SJCRH30 (cell line): ENCODE data around the gene ESR2. TPM values are rescaled to one million over a fixed set of nuclear protein-coding genes. Genes with fewer than 3 reads are reported as not detected.
"Not testable (repeated sequence)": the region's sequence is repeated elsewhere in the genome, so short reads cannot be mapped to it uniquely, and the experiment has no call there.

ENCODE experiments used
- DNase-seq, 2 experiments: peaks; one replicate each; pipeline ENCODE4 v3.0.0-alpha.2; 2015 to 2020
- H3K27ac ChIP-seq: fragments of 250-450 bp; sonication (Bioruptor Pico); 2 replicates; pipeline ENCODE4 v1.5.1; 2020; ENCODE audit warnings: mild to moderate bottlenecking, moderate library complexity
- H3K27me3 ChIP-seq: fragments of 250-450 bp; sonication (Bioruptor Pico); 2 replicates; pipeline ENCODE4 v1.5.1; 2020; ENCODE audit warnings: mild to moderate bottlenecking, moderate library complexity
- H3K36me3 ChIP-seq: fragments of 250-450 bp; sonication (Bioruptor Pico); 2 replicates; pipeline ENCODE4 v1.5.1; 2020; ENCODE audit warnings: mild to moderate bottlenecking, moderate library complexity
- H3K4me1 ChIP-seq: fragments of 250-450 bp; sonication (Bioruptor Pico); 2 replicates; pipeline ENCODE4 v1.5.1; 2020; ENCODE audit warnings: mild to moderate bottlenecking, moderate library complexity
- H3K4me3 ChIP-seq: fragments of 250-450 bp; sonication (Bioruptor Pico); 2 replicates; pipeline ENCODE4 v1.5.1; 2020; ENCODE audit warnings: mild to moderate bottlenecking, moderate library complexity
- H3K9me3 ChIP-seq: fragments of 250-450 bp; sonication (Bioruptor Pico); replicated peaks from 2 replicates; pipeline ENCODE4 v1.5.1; 2020; ENCODE audit warnings: mild to moderate bottlenecking, moderate library complexity
- total RNA-seq: library from RNA; depleted of rRNA; stranded (reverse); fragments of >200 nt; shearing (Covaris generic); gene quantifications from 2 replicates; pipeline ENCODE4 v1.2.3, GENCODE V29; 2014

The ESR2 gene
- total RNA-seq, 1 experiment from 2014 or later = 12.1 TPM

GRCh38 chr14:64125270-64125669 lies 168.9 kb downstream of the ESR2 start:
- Histone ChIP-seq H3K27ac (no peak overlapping the region), H3K9me3 (no peaks in the 10 kb centered on the region), H3K27me3 (no peaks in the 10 kb centered on the region), H3K4me1 (no peaks in the 10 kb centered on the region), H3K36me3 (peaks cover 49% of the 10 kb centered on the region), H3K4me3 (no peak overlapping the region)
- no peak for DNase-seq

GRCh38 chr14:64123241-64123822 lies 170.8 kb downstream of the ESR2 start:
- no peaks in the 10 kb centered on the region for H3K4me1 ChIP-seq
- H3K4me3 ChIP-seq = no peak overlapping the region
- no peaks in the 10 kb centered on the region for H3K27me3 ChIP-seq
- no peaks in the 10 kb centered on the region for H3K9me3 ChIP-seq
- H3K27ac ChIP-seq = no peak overlapping the region
- H3K36me3 ChIP-seq = peaks cover 43% of the 10 kb centered on the region
- no peak for DNase-seq

- Histone ChIP-seq H3K4me3 (no peak overlapping the region), H3K27me3 (no peaks in the 10 kb centered on the region), H3K27ac (no peak overlapping the region), H3K9me3 (no peaks in the 10 kb centered on the region), H3K4me1 (no peaks in the 10 kb centered on the region), H3K36me3 (peaks cover 16% of the 10 kb centered on the region)
- no peak for DNase-seq
Measured at GRCh38 chr14:64119980-64120379, 174.2 kb downstream of the ESR2 start.

- no peak overlapping the region for H3K4me3 ChIP-seq
- DNase-seq = no peak
- no peaks in the 10 kb centered on the region for H3K4me1 ChIP-seq
- H3K36me3 ChIP-seq = peaks cover 11% of the 10 kb centered on the region
- no peaks in the 10 kb centered on the region for H3K27me3 ChIP-seq
- H3K9me3 ChIP-seq = no peaks in the 10 kb centered on the region
- no peak overlapping the region for H3K27ac ChIP-seq
Measured at GRCh38 chr14:64119500-64119899, 174.7 kb downstream of the ESR2 start.

- Histone ChIP-seq H3K9me3 (no peaks in the 10 kb centered on the region), H3K4me1 (no peaks in the 10 kb centered on the region), H3K36me3 (peaks cover 11% of the 10 kb centered on the region), H3K27ac (no peak overlapping the region), H3K27me3 (no peaks in the 10 kb centered on the region), H3K4me3 (no peak overlapping the region)
- no peak for DNase-seq
Measured at GRCh38 chr14:64118892-64119291, 175.3 kb downstream of the ESR2 start.

GRCh38 chr14:64118403-64118742 lies 175.8 kb downstream of the ESR2 start:
- H3K4me3 ChIP-seq, H3K27me3 ChIP-seq, H3K4me1 ChIP-seq, H3K9me3 ChIP-seq, H3K27ac ChIP-seq, DNase-seq, H3K36me3 ChIP-seq: not testable (repeated sequence)

GRCh38 chr14:64117671-64118402 lies 176.3 kb downstream of the ESR2 start:
- Histone ChIP-seq H3K4me3 (no peak overlapping the region), H3K4me1 (no peaks in the 10 kb centered on the region), H3K27ac (no peak overlapping the region), H3K9me3 (no peaks in the 10 kb centered on the region), H3K27me3 (no peaks in the 10 kb centered on the region), H3K36me3 (peaks cover 8% of the 10 kb centered on the region)
- no peak for DNase-seq

GRCh38 chr14:64115401-64115800 lies 178.8 kb downstream of the ESR2 start:
- no peak for DNase-seq
- no peak overlapping the region for H3K27ac ChIP-seq

GRCh38 chr14:64114796-64115195 lies 179.4 kb downstream of the ESR2 start:
- Histone ChIP-seq H3K27ac (no peak overlapping the region), H3K4me1 (no peaks in the 10 kb centered on the region), H3K36me3 (peaks cover 6% of the 10 kb centered on the region), H3K4me3 (no peak overlapping the region), H3K9me3 (no peaks in the 10 kb centered on the region), H3K27me3 (no peaks in the 10 kb centered on the region)
- no peak for DNase-seq

More at GRCh38 chr14:64115401-64115800, 178.8 kb downstream of the ESR2 start:
- Histone ChIP-seq H3K36me3 (peaks cover 10% of the 10 kb centered on the region), H3K9me3 (no peaks in the 10 kb centered on the region), H3K4me1 (no peaks in the 10 kb centered on the region), H3K4me3 (no peak overlapping the region), H3K27me3 (no peaks in the 10 kb centered on the region)

- no peak for DNase-seq
- peaks cover 7% of the 10 kb centered on the region for H3K36me3 ChIP-seq
- H3K4me3 ChIP-seq = no peak overlapping the region
- no peaks in the 10 kb centered on the region for H3K9me3 ChIP-seq
- no peaks in the 10 kb centered on the region for H3K4me1 ChIP-seq
- no peak overlapping the region for H3K27ac ChIP-seq
- no peaks in the 10 kb centered on the region for H3K27me3 ChIP-seq
Measured at GRCh38 chr14:64114166-64114565, 180.0 kb downstream of the ESR2 start.

- H3K4me3 ChIP-seq = no peak overlapping the region
- peak in 1 of 2 experiments; percentile 12 for DNase-seq
- no peaks in the 10 kb centered on the region for H3K27me3 ChIP-seq
- no peaks in the 10 kb centered on the region for H3K9me3 ChIP-seq
- no peak overlapping the region for H3K27ac ChIP-seq
- H3K36me3 ChIP-seq = peaks cover 9% of the 10 kb centered on the region
- H3K4me1 ChIP-seq = no peaks in the 10 kb centered on the region
Measured at GRCh38 chr14:64112867-64113678, 181.1 kb downstream of the ESR2 start.

- peaks cover 15% of the 10 kb centered on the region for H3K36me3 ChIP-seq
- H3K4me3 ChIP-seq = no peak overlapping the region
- no peaks in the 10 kb centered on the region for H3K9me3 ChIP-seq
- H3K27me3 ChIP-seq = no peaks in the 10 kb centered on the region
- no peak overlapping the region for H3K27ac ChIP-seq
- no peaks in the 10 kb centered on the region for H3K4me1 ChIP-seq
- peak in 1 of 2 experiments; percentile 3 for DNase-seq
Measured at GRCh38 chr14:64110802-64111201, 183.4 kb downstream of the ESR2 start.

GRCh38 chr14:64109819-64110554 lies 184.2 kb downstream of the ESR2 start:
- H3K9me3 ChIP-seq = no peaks in the 10 kb centered on the region
- peaks cover 15% of the 10 kb centered on the region for H3K36me3 ChIP-seq
- no peaks in the 10 kb centered on the region for H3K4me1 ChIP-seq
- no peaks in the 10 kb centered on the region for H3K27me3 ChIP-seq
- H3K27ac ChIP-seq = no peak overlapping the region
- H3K4me3 ChIP-seq = no peak overlapping the region
- no peak for DNase-seq

GRCh38 chr14:64107438-64107837 lies 186.7 kb downstream of the ESR2 start:
- Histone ChIP-seq H3K9me3 (no peaks in the 10 kb centered on the region), H3K27me3 (no peaks in the 10 kb centered on the region), H3K4me3 (no peak overlapping the region), H3K27ac (no peak overlapping the region), H3K4me1 (no peaks in the 10 kb centered on the region), H3K36me3 (peaks cover 15% of the 10 kb centered on the region)
- no peak for DNase-seq

- Histone ChIP-seq H3K27me3 (no peaks in the 10 kb centered on the region), H3K9me3 (no peaks in the 10 kb centered on the region; the same call in 1 of the 2 replicates), H3K4me3 (no peak overlapping the region), H3K27ac (no peak overlapping the region), H3K4me1 (no peaks in the 10 kb centered on the region; the same call in 1 of the 2 replicates), H3K36me3 (peaks cover 13% of the 10 kb centered on the region)
- DNase-seq = no peak
Measured at GRCh38 chr14:64098120-64098519, 196.1 kb downstream of the ESR2 start.
